Globus pallidus (tissue), 1 donor: Measurements from ENCODE around the gene EXOSC10.
A peak's percentile ranks its signal among the peaks of the same experiment; 100 is the strongest.

Source experiments
- DNase-seq: peaks from one replicate; pipeline ENCODE4 v3.0.0-alpha.2; 2015; ENCODE audit warnings: low spot score

The EXOSC10 gene

GRCh38 chr1:11099310-11100148, at the start of gene EXOSC10:
TSS of gene EXOSC10 (minus strand) at chr1:11099869. CDS start at chr1:11099831, 38 bp downstream.
- peak; percentile 84 for DNase-seq

DNA sequence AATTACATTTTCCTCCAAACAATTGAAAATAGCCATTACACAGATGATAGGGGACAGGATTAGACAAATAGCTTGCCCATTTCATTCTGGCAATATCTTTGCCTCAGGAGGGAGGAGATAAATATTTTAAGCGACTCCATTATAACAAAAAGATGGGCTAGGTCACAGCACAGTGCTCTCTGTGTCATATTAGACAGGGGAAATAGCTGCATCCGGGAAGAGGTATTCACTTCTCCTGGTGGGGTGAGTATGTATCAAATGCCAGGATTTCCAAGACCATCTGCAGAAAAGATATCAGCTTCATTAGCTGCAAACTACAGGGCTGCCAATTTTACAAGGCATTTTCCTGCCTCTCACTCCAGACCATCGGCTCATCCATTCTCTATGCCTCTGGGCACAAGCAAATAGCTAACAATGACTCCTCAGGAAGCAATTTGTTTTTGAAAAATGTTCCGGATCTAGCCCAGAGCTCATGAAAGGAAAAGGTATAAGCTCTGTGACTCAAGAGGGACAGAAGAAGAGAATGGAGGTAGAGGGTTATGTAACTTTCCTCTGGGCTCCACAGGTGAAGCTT, 47.6 kb upstream of the EXOSC10 start:
- DNase-seq: no peak

DNA sequence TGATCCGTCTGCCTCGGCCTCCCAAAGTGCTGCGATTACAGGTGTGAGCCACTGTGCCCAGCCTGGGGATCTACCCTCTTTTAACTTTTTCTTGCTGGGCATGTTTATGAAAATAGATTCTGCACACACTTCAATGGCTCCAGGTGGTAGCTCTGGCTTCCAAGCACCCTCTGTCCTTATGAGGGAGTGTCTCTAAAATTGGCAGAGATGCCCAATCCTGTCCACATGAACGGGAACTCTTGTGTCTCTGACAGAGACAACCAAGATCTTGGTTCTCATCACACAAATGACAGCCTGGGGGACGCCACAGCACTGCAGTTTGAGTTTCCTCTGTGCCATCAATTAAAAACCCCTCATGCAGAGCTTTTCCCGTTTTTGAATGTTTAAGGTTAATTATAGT, 46.1 kb upstream of the EXOSC10 start:
- no peak for DNase-seq

DNA sequence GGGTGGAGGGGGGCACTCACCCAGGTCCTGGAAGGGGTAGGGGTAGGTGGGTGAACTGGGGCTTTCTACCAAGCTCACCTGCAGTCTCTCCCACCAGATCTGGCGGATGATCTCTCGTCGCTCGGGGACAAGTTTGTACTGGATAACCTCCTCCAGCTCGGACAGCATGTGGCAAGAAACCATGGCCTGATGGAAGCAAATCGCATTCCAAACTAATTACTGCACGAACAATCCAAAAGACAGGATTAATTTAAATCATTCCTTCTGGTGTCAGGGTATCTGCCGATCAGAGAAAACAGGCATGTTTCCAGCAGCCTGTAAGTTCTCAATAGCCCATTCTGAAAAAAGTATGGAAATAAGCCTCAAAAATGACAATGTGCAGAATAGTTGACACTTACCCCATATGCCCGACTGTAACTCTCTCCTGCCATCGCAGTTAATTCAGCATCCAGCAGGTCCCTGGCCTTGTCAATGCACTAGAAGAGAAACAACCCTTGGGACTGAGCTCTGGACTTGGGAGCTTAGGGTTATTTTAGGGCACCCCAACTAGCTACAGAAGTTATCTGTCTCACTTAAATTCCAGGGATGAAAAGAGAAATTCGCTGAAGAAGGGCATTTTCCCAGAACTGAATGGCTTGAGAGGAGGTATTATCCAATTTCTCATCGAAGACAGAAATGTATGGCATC, 45.0 kb upstream of the EXOSC10 start:
- DNase-seq: no peak

- DNase-seq: no peak
Measured at GRCh38 chr1:11143907-11144306, 44.2 kb upstream of the EXOSC10 start.

- DNase-seq: no peak
Measured at GRCh38 chr1:11143401-11143800, 43.7 kb upstream of the EXOSC10 start.

- DNase-seq: no peak
Measured at GRCh38 chr1:11142618-11143391, 43.1 kb upstream of the EXOSC10 start.

DNA sequence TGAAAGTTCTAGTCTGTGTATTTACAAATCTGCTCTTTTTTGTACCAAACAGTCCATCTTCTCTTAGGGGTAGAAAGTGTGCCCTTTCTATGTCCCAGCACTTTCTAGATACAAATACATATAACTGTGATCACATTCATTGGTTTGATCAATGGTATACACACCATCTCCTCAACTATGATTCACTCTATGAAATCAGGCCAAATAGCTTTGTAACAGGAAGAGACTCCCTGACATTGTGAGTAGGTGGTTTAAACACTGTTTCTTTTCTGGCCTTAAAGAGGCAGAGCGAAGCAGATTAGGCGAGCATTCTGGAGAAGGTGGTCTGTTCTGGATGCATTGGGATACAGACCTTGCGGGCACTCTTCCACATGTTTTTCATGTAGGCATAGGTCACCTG, 39.3 kb upstream of the EXOSC10 start:
- no peak for DNase-seq

- no peak for DNase-seq
Measured at GRCh38 chr1:11138029-11138428, 38.4 kb upstream of the EXOSC10 start.

- DNase-seq: no peak
Measured at GRCh38 chr1:11134898-11135266, 35.2 kb upstream of the EXOSC10 start.

DNA sequence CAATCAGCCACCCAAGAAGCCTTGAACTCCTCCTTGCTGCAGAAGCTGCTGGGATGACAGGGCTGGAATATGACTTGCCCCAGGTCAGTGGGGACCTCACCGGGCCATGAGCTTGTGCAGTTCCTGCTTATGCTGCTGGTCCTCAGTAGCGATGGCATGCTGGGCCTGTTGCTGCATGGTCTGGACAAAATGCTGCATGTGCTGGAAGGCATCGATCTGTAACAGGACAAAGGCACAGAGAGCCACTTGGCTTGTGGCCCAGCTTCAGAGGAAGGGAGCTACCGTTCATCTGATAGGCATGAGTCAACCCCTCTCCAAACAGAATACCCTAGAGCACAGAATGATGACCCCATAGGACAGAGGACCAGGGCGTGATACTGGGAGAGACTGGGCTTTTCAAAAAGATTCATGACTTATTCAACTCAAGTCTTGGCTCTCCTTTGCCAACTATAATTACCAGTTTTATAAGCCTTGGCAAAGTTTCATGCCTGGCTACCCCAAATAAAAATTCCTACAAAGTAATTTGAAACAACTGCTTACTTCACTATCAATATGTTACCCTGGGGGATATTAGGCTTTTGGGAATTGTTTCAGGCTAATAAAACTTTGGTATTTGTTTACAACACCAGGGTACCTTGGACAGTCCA, 34.7 kb upstream of the EXOSC10 start:
- no peak for DNase-seq

GRCh38 chr1:11132563-11133293, 33.1 kb upstream of the EXOSC10 start:
- no peak for DNase-seq

- no peak for DNase-seq
Measured at GRCh38 chr1:11131816-11132215, 32.1 kb upstream of the EXOSC10 start.

DNA sequence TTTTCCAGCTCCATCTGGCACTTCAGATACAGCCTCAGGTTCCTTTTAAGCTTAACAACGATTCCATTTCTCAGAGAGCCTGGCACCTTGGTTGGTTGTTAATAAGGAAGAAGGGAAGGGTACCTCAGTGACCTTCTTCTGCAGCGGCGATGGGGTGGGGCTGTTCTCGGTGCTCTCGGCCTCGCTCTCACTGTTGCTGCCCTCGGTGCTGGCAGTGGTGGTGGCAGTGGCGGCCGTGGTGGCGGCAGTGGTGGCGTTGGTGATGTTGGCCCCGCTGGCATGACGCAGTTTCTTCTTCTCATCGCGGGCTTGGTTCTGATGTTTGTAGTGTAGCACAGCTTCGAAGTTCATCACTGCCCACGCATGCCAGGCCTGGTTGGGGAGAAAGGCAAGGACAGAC, 30.7 kb upstream of the EXOSC10 start:
- no peak for DNase-seq

DNA sequence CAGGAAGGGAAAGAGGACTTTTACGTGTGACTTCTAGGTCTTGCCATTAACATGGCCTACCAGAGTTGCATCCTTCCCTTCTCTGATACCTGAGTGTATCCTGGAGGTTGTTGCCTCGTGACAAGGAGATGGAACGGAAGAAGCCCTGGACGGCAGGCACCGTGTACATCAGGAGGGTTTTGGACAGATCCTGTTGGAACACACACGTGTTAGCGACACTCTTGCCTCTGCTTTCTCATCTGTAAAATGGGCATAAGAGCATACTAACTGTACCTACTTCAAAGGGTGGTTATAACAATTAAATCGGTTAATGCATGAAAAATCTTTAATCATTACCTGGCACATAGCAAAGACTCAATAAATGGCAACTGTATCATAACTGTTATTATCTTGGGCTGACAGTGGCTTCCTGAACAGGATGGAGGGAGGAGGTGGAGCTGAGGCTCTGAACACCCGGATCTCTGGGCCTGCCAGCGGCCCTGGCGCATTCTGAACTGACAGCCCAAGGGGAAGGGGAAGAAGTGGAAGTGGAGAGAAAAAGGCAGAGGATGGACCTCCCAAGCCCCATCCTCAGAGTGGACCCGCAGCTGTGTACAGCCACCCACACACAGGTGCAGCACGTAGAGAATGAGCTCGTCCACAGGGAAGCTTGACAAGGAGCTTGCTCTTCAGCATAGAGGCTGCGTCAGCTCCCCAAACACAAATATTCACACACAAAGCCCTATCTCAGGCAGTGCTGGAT, 30.2 kb upstream of the EXOSC10 start:
- no peak for DNase-seq

DNA sequence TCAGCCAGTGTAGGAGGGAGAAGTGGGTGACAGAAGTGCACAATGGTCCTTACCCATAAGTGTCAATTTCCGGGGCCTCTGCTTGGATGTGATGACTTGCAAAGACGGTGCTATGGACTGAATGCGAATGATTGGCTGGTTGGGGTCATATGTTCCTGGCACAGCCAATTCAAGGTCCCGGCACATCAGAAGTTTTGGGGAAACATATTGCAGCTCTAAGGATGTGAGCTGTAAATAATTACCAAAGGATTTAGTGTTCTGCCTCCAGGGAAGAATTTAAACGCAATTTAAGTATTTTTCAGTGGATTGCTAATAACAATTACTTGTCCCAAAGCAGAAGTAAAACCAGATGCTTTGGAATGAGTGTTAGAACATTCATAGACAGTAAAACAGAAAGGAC, 26.9 kb upstream of the EXOSC10 start:
- no peak for DNase-seq

DNA sequence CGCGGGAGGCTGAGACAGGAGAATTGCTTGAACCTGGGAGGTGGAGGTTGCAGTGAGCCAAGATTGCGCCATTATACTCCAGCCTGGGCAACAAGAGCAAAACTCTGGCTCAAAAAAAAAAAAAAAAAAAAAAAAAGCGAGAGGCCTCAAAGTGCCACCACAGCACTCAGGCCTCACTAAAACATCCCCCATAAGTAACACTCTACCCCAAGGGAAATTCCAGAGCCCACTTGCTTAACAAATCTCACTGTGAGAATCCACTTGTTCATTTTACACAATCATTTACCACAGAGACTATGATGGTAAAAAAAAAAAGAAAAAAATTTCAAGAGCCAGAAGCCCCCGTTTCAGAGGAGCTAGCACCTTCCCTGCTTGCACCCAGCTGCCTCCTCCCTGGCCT, 26.3 kb upstream of the EXOSC10 start:
- DNase-seq: no peak

DNA sequence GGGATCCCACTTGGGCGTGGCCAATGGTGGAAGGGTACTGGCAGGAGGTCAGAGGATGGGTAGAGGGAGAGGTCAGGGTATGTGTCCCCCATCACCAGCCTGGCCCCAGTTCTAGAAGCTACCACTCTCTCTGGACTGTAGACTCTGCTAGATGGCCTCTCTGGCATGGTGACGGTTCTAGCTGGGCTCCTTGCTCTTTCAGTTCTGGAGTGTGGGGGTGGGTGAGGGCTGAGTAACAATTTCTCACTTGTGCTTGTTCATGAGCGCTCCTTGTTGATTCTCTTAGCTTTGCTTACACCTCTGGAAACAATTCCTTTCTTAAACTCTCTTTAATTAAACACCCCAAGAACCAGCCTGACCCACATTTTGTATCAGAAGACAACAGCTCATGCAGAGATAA, 25.3 kb upstream of the EXOSC10 start:
- no peak for DNase-seq

DNA sequence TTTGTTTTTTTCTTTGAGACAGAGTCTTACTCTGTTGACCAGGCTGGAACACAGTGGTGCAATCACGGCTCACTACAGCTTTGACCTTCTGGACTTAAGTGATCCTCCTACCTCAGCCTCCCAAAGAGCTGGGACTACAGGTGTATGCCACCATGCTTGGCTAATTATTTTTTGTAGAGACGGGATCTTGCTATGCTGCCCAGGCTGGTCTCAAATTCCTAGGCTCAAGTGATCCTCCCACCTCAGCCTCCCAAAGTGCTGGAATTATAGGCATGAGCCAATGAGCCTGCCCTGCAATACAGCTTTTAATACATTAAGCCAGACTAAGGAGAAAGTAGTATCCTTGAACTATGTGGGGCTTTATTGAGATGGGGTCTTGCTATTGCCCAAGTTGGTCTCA, 16.6 kb upstream of the EXOSC10 start:
- no peak for DNase-seq

DNA sequence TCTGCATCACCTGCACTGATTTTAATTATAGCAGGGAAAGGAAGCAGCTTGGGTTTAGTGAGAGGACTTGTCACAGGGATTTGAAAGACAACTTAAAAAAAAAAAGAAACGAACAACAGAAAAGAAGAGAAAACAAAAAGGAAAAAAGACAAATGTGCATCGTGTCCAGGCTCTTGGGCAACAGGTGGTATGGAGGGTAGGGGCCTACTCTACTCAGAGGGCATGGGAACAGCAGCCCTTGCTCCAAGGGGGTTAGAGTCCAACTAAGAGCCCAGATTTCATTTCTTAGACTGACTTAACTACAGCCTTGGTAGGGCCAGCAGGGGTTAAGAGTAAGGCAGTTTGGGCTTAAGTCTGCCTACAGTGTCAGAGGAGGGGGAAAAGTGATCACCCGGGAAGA, 15.3 kb upstream of the EXOSC10 start:
- no peak for DNase-seq
